Effector memory CD4-positive, alpha-beta T cell (primary cell): ENCODE data around the gene BFSP1.

Source experiments
- DNase-seq, 3 donors: peaks; one replicate each; pipeline ENCODE4 v3.0.0-alpha.2; 2020
- H3K27ac ChIP-seq: 2 replicates; pipeline ENCODE4 v1.7.0; 2013; ENCODE audit warnings: mild to moderate bottlenecking, low read length, moderate library complexity; ENCODE audit not compliant: insufficient read depth, poor library complexity, severe bottlenecking
- H3K27me3 ChIP-seq: replicated peaks from 2 replicates; pipeline ENCODE4 v1.7.0; 2013; ENCODE audit warnings: mild to moderate bottlenecking, low read length; ENCODE audit not compliant: insufficient read depth, control insufficient read depth, poor library complexity, severe bottlenecking
- H3K36me3 ChIP-seq: 2 replicates; pipeline ENCODE4 v1.7.0; 2013; ENCODE audit warnings: mild to moderate bottlenecking, low read length, moderate library complexity; ENCODE audit not compliant: control insufficient read depth, insufficient read depth
- H3K4me1 ChIP-seq: 2 replicates; pipeline ENCODE4 v1.7.0; 2013; ENCODE audit warnings: low read length, mild to moderate bottlenecking; ENCODE audit not compliant: control insufficient read depth, insufficient read depth, poor library complexity, severe bottlenecking
- H3K4me3 ChIP-seq: 2 replicates; pipeline ENCODE4 v1.7.0; 2013; ENCODE audit warnings: low read length, low read depth, mild to moderate bottlenecking; ENCODE audit not compliant: insufficient read depth, poor library complexity, severe bottlenecking
- H3K9me3 ChIP-seq: 2 replicates; pipeline ENCODE4 v1.7.0; 2013; ENCODE audit warnings: mild to moderate bottlenecking, low read length, moderate library complexity; ENCODE audit not compliant: control insufficient read depth

Gene BFSP1

DNA sequence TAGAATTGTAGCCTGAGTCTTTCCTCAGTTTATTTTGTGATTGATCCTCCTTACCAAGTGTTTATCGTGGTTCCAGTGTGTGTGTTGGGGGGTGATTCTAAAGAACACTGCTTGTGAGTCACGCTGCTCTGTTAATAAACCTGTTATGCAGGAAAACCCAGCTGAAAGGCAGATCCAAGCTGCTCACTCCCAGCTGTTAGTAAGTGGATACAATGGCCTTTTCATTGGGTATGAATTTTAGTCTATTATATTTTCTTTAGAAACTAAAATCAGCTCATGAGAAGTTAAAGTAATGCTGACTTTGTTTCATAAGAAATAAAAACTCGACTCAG, 26.5 kb upstream of the BFSP1 start:
- Histone ChIP-seq H3K4me1 (no peaks in the 10 kb centered on the region), H3K36me3 (no peaks in the 10 kb centered on the region), H3K4me3 (no peak overlapping the region), H3K9me3 (no peaks in the 10 kb centered on the region), H3K27ac (no peak overlapping the region), H3K27me3 (no peaks in the 10 kb centered on the region)
- DNase-seq, result no peak

DNA sequence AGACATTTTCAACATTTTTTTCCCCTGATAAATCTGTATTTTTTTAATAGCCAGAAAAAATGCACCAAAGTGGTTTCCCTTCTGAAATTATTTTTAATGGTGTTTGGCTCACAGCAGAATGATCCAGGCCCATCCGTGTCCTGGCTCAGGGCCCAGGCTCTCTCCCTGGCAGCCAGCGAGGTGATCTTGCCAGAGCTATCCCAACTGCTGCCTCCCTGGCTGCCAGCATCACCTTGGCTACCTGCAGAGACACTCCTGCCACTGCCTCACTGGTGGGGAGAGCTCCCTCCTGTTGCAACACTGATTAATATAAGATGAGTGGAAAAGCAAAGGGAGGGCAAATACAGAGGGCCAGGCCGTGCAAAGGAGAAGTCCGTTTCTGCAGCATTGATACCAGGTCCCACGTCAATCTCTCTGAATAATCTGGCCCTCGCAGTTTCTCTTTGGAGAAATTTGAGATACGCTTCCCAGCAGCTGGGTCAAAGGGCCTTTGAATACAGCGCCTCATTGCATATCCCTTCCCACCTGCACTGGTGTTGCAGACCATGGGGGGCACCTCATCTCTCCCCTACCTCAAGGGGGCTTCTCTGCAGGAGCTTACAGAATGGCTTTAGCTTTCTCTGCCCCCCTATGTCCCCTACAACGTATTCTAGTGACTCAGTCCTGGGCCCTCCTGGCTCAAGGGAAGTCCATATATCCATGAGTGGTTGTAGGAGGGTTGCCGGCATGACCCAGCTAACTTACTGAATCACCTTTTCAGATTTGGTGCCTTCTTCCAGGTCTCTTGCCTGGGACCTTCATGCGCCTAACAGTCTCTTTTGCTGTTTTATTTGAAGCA, 25.9 kb upstream of the BFSP1 start:
- Histone ChIP-seq H3K27me3 (no peaks in the 10 kb centered on the region), H3K9me3 (no peaks in the 10 kb centered on the region), H3K4me3 (no peak overlapping the region), H3K4me1 (no peaks in the 10 kb centered on the region), H3K36me3 (no peaks in the 10 kb centered on the region), H3K27ac (no peak overlapping the region)
- no peak for DNase-seq

GRCh38 chr20:17555106-17555505, 23.9 kb upstream of the BFSP1 start:
- Histone ChIP-seq H3K27me3 (no peaks in the 10 kb centered on the region), H3K4me1 (no peaks in the 10 kb centered on the region), H3K27ac (no peak overlapping the region), H3K36me3 (no peaks in the 10 kb centered on the region), H3K4me3 (no peak overlapping the region), H3K9me3 (no peaks in the 10 kb centered on the region)
- DNase-seq, result no peak

DNA sequence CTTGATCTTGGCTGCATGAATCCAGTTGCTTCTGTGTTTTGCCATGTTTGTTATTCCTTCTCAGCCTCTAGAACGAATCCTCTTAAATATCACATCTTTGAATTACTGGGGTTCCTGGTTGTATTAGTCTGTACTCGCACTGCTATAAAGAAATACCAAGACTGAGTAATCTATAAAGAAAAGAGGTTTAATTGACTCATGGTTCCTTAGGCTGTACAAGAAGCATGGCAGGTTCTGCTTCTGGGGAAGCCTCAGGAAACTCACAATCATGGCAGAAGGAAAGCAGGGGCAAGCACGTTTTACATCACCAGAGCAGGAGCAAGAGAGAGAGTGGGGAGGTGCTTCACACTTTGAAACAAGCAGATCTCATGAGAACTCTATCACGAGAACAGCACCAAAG, 18.0 kb upstream of the BFSP1 start:
- no peak overlapping the region for H3K4me3 ChIP-seq

DNA sequence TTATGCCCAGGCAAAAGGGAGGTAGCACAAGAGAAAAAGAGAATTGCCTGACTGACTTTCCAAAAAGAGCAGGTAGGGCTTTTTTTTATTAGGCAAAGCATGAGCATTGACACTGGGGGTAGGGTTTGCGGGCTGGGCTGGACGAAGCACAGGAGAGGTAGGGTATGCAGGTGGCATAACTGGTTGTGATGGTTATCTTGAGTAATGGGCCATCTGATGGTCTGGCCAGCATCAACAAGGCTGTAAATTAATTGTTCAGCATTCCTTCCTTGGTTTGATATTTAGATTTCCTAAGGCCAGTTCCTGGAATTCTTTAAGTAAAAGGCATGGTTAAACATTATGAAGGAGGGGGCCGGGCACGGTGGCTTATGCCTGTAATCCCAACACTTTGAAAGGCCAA, 13.9 kb upstream of the BFSP1 start:
- Histone ChIP-seq H3K4me3 (no peak overlapping the region), H3K27me3 (no peaks in the 10 kb centered on the region), H3K4me1 (no peaks in the 10 kb centered on the region), H3K27ac (no peak overlapping the region), H3K36me3 (no peaks in the 10 kb centered on the region), H3K9me3 (no peaks in the 10 kb centered on the region)
- DNase-seq, result no peak

More for the DNA sequence above, 18.0 kb upstream of the BFSP1 start:
- Histone ChIP-seq H3K36me3 (no peaks in the 10 kb centered on the region), H3K27ac (no peak overlapping the region), H3K27me3 (no peaks in the 10 kb centered on the region), H3K4me1 (no peaks in the 10 kb centered on the region), H3K9me3 (no peaks in the 10 kb centered on the region)
- DNase-seq, result no peak

DNA sequence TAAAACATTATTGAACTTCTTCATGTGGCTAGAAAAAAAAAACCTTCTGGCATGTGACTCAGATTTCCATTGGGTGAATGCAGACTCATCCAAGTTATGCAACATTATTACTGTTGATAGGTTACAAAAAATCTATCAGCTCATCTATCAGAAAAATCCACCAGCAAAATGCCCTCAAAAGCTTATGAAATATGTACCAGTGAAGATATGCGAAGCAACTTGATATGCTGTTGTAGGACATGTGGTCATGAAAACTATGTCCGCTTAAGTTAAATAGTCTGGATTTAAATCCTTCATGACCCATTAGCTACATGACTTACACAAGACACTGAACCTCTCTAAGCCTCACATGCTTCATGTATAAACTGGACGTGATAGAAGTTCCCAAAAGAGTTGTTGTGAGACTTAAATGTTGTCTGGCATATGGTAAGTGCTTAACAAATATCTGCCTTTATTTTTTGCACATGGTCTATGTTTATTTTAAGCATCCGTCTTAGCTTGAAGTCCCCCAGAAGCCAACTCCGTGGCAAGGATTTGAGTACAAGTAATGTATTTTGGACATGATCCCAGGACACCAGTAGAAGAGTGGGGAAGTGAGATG, 12.5 kb upstream of the BFSP1 start:
- Histone ChIP-seq H3K4me1 (no peaks in the 10 kb centered on the region), H3K36me3 (no peaks in the 10 kb centered on the region), H3K27ac (no peak overlapping the region), H3K9me3 (no peaks in the 10 kb centered on the region), H3K27me3 (no peaks in the 10 kb centered on the region), H3K4me3 (no peak overlapping the region)
- no peak for DNase-seq

- DNase-seq, result no peak
- Histone ChIP-seq H3K36me3 (no peaks in the 10 kb centered on the region), H3K4me1 (no peaks in the 10 kb centered on the region), H3K9me3 (no peaks in the 10 kb centered on the region), H3K4me3 (no peak overlapping the region), H3K27me3 (no peaks in the 10 kb centered on the region), H3K27ac (no peak overlapping the region)
Observed at GRCh38 chr20:17542993-17543412, 11.8 kb upstream of the BFSP1 start.

DNA sequence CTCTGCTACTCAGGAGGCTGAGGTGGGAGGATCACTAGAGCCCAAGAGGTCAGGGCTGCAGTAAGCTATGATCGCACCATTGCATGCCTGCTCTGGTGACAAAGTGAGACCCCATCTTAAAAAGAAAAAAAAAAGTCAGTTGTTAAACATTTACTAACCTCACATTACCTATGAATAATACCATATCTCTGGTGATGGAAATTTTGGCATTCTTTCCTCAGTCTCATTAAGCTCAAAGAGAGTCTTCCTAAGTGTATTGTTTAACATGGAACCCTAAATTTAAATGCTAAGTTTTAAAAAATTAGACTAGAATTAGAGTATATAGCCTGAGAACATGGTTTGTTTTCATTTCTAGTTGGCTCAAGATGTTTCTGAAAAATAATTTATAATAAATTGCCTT, 11.3 kb upstream of the BFSP1 start:
- no peak overlapping the region for H3K27ac ChIP-seq

GRCh38 chr20:17541996-17542395, 10.8 kb upstream of the BFSP1 start:
- Histone ChIP-seq H3K4me1 (no peaks in the 10 kb centered on the region), H3K27ac (no peak overlapping the region), H3K9me3 (no peaks in the 10 kb centered on the region), H3K36me3 (no peaks in the 10 kb centered on the region), H3K4me3 (no peak overlapping the region), H3K27me3 (no peaks in the 10 kb centered on the region)
- no peak for DNase-seq

More for the DNA sequence above, 11.3 kb upstream of the BFSP1 start:
- no peaks in the 10 kb centered on the region for H3K4me1 ChIP-seq
- no peaks in the 10 kb centered on the region for H3K9me3 ChIP-seq
- H3K4me3 ChIP-seq, result no peak overlapping the region
- H3K27me3 ChIP-seq, result no peaks in the 10 kb centered on the region
- no peak for DNase-seq
- H3K36me3 ChIP-seq, result no peaks in the 10 kb centered on the region

- no peak for DNase-seq
- Histone ChIP-seq H3K9me3 (no peaks in the 10 kb centered on the region), H3K27ac (no peak overlapping the region), H3K27me3 (no peaks in the 10 kb centered on the region), H3K4me1 (no peaks in the 10 kb centered on the region), H3K4me3 (no peak overlapping the region), H3K36me3 (no peaks in the 10 kb centered on the region)
Observed at GRCh38 chr20:17541596-17541995, 10.4 kb upstream of the BFSP1 start.
